WTC11 (cell line): ENCODE data around the gene TRAF2. TPM values are rescaled to one million over a fixed set of nuclear protein-coding genes. Genes with fewer than 3 reads are reported as not detected.

ENCODE experiments used
- ATAC-seq: fragments of 200-7000 bp; cut with Tn5 transposase; 2 replicates; pipeline ENCODE4 v1.10.0; 2021; ENCODE audit warnings: mild to moderate bottlenecking, moderate library complexity
- CTCF ChIA-PET: fragments of 300-600 bp; sonication (Branson Sonifier 250); formaldehyde crosslinking; loops from one replicate; lab custom pipeline; 2021; ENCODE audit warnings: antibody characterized with exemption; lab: Charles Lee
- POLR2A ChIA-PET: fragments of 350-600 bp; sonication (Branson Sonifier 250); formaldehyde crosslinking; loops from one replicate; lab custom pipeline; 2021; ENCODE audit warnings: antibody characterized with exemption; lab: Charles Lee
- DNase-seq: peaks from one replicate; pipeline ENCODE4 v3.0.0; 2021; ENCODE audit warnings: low spot score
- H3K27ac Mint-ChIP-seq: 2 replicates; pipeline ENCODE4 v1.8.0; 2021; ENCODE audit warnings: mixed read lengths
- H3K27me3 Mint-ChIP-seq: 2 replicates; pipeline ENCODE4 v1.8.0; 2021; ENCODE audit warnings: low read depth, mild to moderate bottlenecking, moderate library complexity, mixed read lengths
- H3K36me3 Mint-ChIP-seq: 2 replicates; pipeline ENCODE4 v1.8.0; 2021; ENCODE audit warnings: mixed read lengths
- H3K4me1 Mint-ChIP-seq: 2 replicates; pipeline ENCODE4 v1.8.0; 2022; ENCODE audit warnings: mixed read lengths
- H3K4me3 Mint-ChIP-seq: 2 replicates; pipeline ENCODE4 v1.8.0; 2021; ENCODE audit warnings: mild to moderate bottlenecking, moderate library complexity, mixed read lengths
- H3K9me3 Mint-ChIP-seq: 2 replicates; pipeline ENCODE4 v1.8.0; 2021; ENCODE audit warnings: mixed read lengths
- AR ChIP-seq: fragments of 250-450 bp; sonication (Bioruptor Pico); IDR thresholded peaks from 2 replicates; pipeline ENCODE4 v1.9.0; 2021; ENCODE audit warnings: mild to moderate bottlenecking
- ATF3 ChIP-seq: sonication (generic); formaldehyde crosslinking; conservative IDR thresholded peaks from 2 replicates; pipeline ENCODE4 v1.8.1; 2022; ENCODE audit warnings: mild to moderate bottlenecking, missing genetic modification reagents
- ATF6 ChIP-seq: sonication (generic); formaldehyde crosslinking; IDR thresholded peaks from 2 replicates; pipeline ENCODE4 v1.8.1; 2023; ENCODE audit warnings: mild to moderate bottlenecking, missing genetic modification reagents
- E2F1 ChIP-seq: sonication (generic); formaldehyde crosslinking; IDR thresholded peaks from 2 replicates; pipeline ENCODE4 v1.8.0; 2022; ENCODE audit warnings: mild to moderate bottlenecking, missing genetic modification reagents
- E2F4 ChIP-seq: sonication (generic); formaldehyde crosslinking; IDR thresholded peaks from 2 replicates; pipeline ENCODE4 v1.8.1; 2022; ENCODE audit warnings: low read depth, mild to moderate bottlenecking, moderate library complexity, missing genetic modification reagents, borderline replicate concordance
- ELF4 ChIP-seq: sonication (generic); formaldehyde crosslinking; IDR thresholded peaks from 2 replicates; pipeline ENCODE4 v1.8.1; 2022; ENCODE audit warnings: low read depth, mild to moderate bottlenecking, moderate library complexity, missing genetic modification reagents
- EMX1 ChIP-seq: fragments of 250-450 bp; sonication (Bioruptor Pico); IDR thresholded peaks from 2 replicates; pipeline ENCODE4 v1.8.0; 2021; ENCODE audit warnings: mild to moderate bottlenecking
- GRHL2 ChIP-seq: fragments of 250-450 bp; sonication (Bioruptor Pico); IDR thresholded peaks from 2 replicates; pipeline ENCODE4 v1.8.0; 2022; ENCODE audit warnings: mild to moderate bottlenecking, moderate library complexity; ENCODE audit not compliant: insufficient replicate concordance, severe bottlenecking
- HMGXB4 ChIP-seq: sonication (generic); formaldehyde crosslinking; IDR thresholded peaks from 2 replicates; pipeline ENCODE4 v1.8.1; 2023; ENCODE audit warnings: mild to moderate bottlenecking, moderate library complexity, missing genetic modification reagents
- NFE2L1 ChIP-seq: sonication (generic); formaldehyde crosslinking; IDR thresholded peaks from 2 replicates; pipeline ENCODE4 v1.8.1; 2023; ENCODE audit warnings: missing genetic modification reagents
- SMAD4 ChIP-seq: sonication (generic); formaldehyde crosslinking; IDR thresholded peaks from 2 replicates; pipeline ENCODE4 v1.8.0; 2022; ENCODE audit warnings: mild to moderate bottlenecking, missing genetic modification reagents
- SOX15 ChIP-seq: fragments of 250-450 bp; sonication (Bioruptor Pico); IDR thresholded peaks from 2 replicates; pipeline ENCODE4 v1.9.0; 2021; ENCODE audit warnings: mild to moderate bottlenecking
- STAT6 ChIP-seq: sonication (generic); formaldehyde crosslinking; conservative IDR thresholded peaks from 2 replicates; pipeline ENCODE4 v1.8.1; 2023; ENCODE audit warnings: mild to moderate bottlenecking, low read depth, missing genetic modification reagents, moderate library complexity
- TEAD1 ChIP-seq: sonication (generic); formaldehyde crosslinking; IDR thresholded peaks from 2 replicates; pipeline ENCODE4 v1.8.0; 2022; ENCODE audit warnings: mild to moderate bottlenecking, missing genetic modification reagents
- TP53 ChIP-seq: sonication (generic); formaldehyde crosslinking; IDR thresholded peaks from 2 replicates; pipeline ENCODE4 v1.8.1; 2023; ENCODE audit warnings: mild to moderate bottlenecking, missing genetic modification reagents
- USF1 ChIP-seq: sonication (generic); formaldehyde crosslinking; IDR thresholded peaks from 2 replicates; pipeline ENCODE4 v1.8.0; 2022; ENCODE audit warnings: mild to moderate bottlenecking, missing genetic modification reagents
- ZBTB21 ChIP-seq: sonication (generic); formaldehyde crosslinking; IDR thresholded peaks from 2 replicates; pipeline ENCODE4 v1.8.1; 2023; ENCODE audit warnings: mild to moderate bottlenecking, missing genetic modification reagents, borderline replicate concordance
- ZNF219 ChIP-seq: sonication (generic); formaldehyde crosslinking; IDR thresholded peaks from 2 replicates; pipeline ENCODE4 v1.8.0; 2023; ENCODE audit warnings: missing genetic modification reagents, mild to moderate bottlenecking, borderline replicate concordance
- ZNF416 ChIP-seq: fragments of 250-450 bp; sonication (Bioruptor Pico); IDR thresholded peaks from 2 replicates; pipeline ENCODE4 v1.9.0; 2021; ENCODE audit warnings: mild to moderate bottlenecking, inconsistent platforms
- ZNF423 ChIP-seq: fragments of 250-450 bp; sonication (Bioruptor Pico); IDR thresholded peaks from 2 replicates; pipeline ENCODE4 v2.1.2; 2022; ENCODE audit warnings: mild to moderate bottlenecking, moderate library complexity
- ZNF671 ChIP-seq: fragments of 250-450 bp; sonication (Bioruptor Pico); IDR thresholded peaks from 2 replicates; pipeline ENCODE4 v1.8.0; 2021; ENCODE audit warnings: mild to moderate bottlenecking
- ZSCAN18 ChIP-seq: fragments of 250-450 bp; sonication (Bioruptor Pico); IDR thresholded peaks from 2 replicates; pipeline ENCODE4 v2.1.2; 2022; ENCODE audit warnings: mild to moderate bottlenecking, moderate library complexity
- total RNA-seq: library from RNA; stranded (reverse); gene quantifications from 3 replicates; pipeline ENCODE4 v1.2.3, GENCODE V29; 2021

Gene TRAF2
- total RNA-seq, 1 experiment from 2014 or later, result 55.0 TPM

GRCh38 chr9:136934277-136934676 lies 48.0 kb downstream of the TRAF2 start:
- Mint-ChIP-seq H3K9me3 (peaks cover 3% of the 10 kb centered on the region; the same call in 1 of the 2 replicates), H3K27ac (no peak overlapping the region), H3K4me1 (peaks cover 9% of the 10 kb centered on the region), H3K36me3 (peaks cover 42% of the 10 kb centered on the region), H3K27me3 (no peaks in the 10 kb centered on the region), H3K4me3 (no peak overlapping the region)
- ChIA-PET POLR2A (no interaction called here), CTCF (no interaction called here)
- TF ChIP-seq ZNF219 (CRISPR knock-in tag), result no peak
- TF ChIP-seq EMX1 (CRISPR knock-in tag), result no peak
- TF ChIP-seq ATF6, result no peak
- TF ChIP-seq SMAD4, result no peak
- no peak for TF ChIP-seq ATF3 (CRISPR knock-in tag)
- no peak for TF ChIP-seq NFE2L1 (CRISPR knock-in tag)
- no peak for TF ChIP-seq ZBTB21 (CRISPR knock-in tag)
- no peak for TF ChIP-seq AR (CRISPR knock-in tag)
- DNase-seq, result no peak
- ATAC-seq, result no peak

- H3K4me3 Mint-ChIP-seq, result no peak overlapping the region
- H3K4me1 Mint-ChIP-seq, result peaks cover 9% of the 10 kb centered on the region
- peaks cover 3% of the 10 kb centered on the region; the same call in 1 of the 2 replicates for H3K9me3 Mint-ChIP-seq
- peaks cover 34% of the 10 kb centered on the region for H3K36me3 Mint-ChIP-seq
- H3K27ac Mint-ChIP-seq, result no peak overlapping the region
- no peak for ATAC-seq
- POLR2A ChIA-PET, result no interaction called here
- no peaks in the 10 kb centered on the region for H3K27me3 Mint-ChIP-seq
- no peak for DNase-seq
- CTCF ChIA-PET, result no interaction called here
- no peak for TF ChIP-seq ZNF423 (CRISPR knock-in tag)
- no peak for TF ChIP-seq ZSCAN18
- TF ChIP-seq E2F4 (CRISPR knock-in tag), result no peak
- TF ChIP-seq ZNF671 (CRISPR knock-in tag), result no peak
- no peak for TF ChIP-seq TP53 (CRISPR knock-in tag)
- no peak for TF ChIP-seq TEAD1 (CRISPR knock-in tag)
- TF ChIP-seq E2F1 (CRISPR knock-in tag), result no peak
- TF ChIP-seq SOX15 (CRISPR knock-in tag), result no peak
- no peak for TF ChIP-seq HMGXB4 (CRISPR knock-in tag)
- no peak for TF ChIP-seq STAT6 (CRISPR knock-in tag)
- no peak for TF ChIP-seq EMX1 (CRISPR knock-in tag)
- TF ChIP-seq ZBTB21 (CRISPR knock-in tag), result no peak
- no peak for TF ChIP-seq ELF4 (CRISPR knock-in tag)
- no peak for TF ChIP-seq USF1 (CRISPR knock-in tag)
- no peak for TF ChIP-seq ZNF416 (CRISPR knock-in tag)
- TF ChIP-seq GRHL2 (CRISPR knock-in tag), result no peak
Observed at GRCh38 chr9:136935651-136936050, 49.3 kb downstream of the TRAF2 start.
